DMS 273 (cell line): Measurements from ENCODE around the gene PPP6C.

Experiments used
- DNase-seq: peaks from one replicate; lab custom pipeline; 2025; ENCODE audit not compliant: unreplicated experiment; lab: John Stamatoyannopoulos, UW

The PPP6C gene

GRCh38 chr9:125099816-125100215 lies 89.8 kb downstream of the PPP6C start:
- no peak for DNase-seq
